ENCODE results near the gene SPTBN4.
"Not testable (repeated sequence)": the region's sequence is repeated elsewhere in the genome, so short reads cannot be mapped to it uniquely, and the experiment has no call there.

Gene SPTBN4

DNA sequence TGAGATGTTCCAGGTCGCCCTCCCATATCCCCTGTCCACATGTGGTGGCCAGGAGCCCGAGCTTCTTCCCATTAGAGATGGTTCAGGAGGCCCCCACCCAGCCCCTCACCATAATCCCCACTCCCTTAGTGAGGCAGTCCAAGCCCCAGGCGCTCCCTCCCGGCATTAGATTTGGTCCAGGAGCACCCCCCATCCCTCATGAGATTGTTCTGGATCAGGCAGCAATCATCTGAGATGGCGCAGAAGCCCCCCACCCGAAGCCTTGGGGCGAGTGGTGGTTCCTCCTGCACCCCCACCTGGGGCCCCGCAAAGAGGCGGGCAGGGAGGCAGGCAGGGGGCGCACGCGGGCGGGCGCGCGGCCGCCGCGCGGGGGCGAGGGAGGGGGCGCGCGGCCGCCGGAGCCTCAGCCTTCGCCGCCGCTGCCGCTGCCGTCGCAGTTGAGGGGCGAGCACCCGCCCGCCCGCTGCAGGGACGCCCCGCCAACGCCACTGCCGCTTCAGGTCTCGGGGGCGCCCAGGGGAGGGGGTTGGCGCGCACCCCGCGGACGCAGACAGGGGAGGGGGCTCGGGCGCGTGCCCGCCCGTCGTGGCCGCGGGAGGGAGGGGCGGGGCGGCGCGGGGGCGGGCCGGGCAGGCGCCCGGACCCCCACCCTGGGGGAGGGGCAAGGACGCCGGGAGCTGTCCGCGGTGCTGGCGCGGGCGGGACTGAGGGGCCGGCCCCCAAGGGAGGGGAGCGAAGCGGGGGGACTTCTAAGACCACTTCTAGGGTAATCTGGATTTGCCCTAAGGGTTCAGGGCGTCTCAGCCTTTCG lies 63.5 kb downstream of the SPTBN4 start:
- no peak for DNase-seq (ENCODE audit: low read depth)

DNA sequence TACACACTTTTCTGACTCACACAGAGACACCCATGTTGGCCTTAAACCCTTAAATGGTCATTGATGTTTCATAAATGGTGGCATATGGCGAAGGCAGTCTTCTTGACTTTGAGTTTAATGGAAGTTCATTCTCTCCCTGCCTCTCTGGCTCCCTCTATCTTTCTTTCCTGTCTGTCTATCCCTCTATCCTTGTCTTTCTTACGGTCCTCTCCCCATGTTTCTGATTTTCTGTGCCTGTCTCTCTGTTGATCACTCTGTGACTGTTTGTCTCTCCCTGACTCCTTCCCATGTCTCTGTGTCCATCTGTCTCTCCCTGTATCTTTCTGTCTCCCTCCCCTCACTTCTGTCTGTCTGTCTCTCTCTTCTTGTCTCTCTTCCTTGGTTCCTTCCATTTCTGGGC lies 66.7 kb downstream of the SPTBN4 start:
- no peak for DNase-seq (ENCODE audit: low read depth)

DNA sequence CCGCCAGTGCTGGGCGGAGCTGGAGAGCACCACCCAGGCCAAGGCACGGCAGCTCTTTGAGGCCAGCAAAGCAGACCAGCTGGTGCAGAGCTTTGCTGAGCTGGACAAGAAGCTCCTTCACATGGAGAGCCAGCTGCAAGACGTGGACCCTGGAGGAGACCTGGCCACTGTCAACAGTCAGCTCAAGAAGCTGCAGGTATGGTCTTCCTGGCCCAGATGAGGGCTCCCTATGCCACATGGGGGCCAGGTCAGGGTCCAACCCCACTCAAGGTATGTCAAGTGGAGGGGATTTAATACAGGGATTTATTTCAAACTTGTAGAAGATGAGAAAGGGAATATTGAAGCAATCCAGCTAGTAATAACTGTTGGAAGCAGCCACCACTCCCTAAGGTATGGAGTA lies 67.3 kb downstream of the SPTBN4 start:
- no peak for DNase-seq (ENCODE audit: low read depth)

DNA sequence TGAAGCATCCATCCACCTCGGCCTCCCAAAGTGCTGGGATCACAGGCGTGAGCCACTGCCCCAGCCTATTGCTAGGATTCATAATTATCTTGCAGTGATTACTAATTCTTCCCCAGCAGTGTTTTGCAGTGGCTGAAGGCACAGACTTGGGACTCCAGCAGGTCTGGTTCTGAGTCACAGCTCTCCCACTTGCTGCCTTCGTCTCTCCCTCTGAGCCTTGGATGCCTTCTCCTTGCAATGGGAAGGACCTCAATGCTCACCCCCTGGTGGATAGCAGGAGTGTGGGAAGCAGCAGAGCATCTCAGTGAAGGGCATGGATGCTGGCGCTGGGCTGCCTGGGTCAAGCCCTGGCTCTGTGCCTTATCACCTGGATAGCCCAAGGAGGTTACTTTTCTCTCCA lies 72.3 kb downstream of the SPTBN4 start:
- DNase-seq (ENCODE audit: low read depth) = no peak

DNA sequence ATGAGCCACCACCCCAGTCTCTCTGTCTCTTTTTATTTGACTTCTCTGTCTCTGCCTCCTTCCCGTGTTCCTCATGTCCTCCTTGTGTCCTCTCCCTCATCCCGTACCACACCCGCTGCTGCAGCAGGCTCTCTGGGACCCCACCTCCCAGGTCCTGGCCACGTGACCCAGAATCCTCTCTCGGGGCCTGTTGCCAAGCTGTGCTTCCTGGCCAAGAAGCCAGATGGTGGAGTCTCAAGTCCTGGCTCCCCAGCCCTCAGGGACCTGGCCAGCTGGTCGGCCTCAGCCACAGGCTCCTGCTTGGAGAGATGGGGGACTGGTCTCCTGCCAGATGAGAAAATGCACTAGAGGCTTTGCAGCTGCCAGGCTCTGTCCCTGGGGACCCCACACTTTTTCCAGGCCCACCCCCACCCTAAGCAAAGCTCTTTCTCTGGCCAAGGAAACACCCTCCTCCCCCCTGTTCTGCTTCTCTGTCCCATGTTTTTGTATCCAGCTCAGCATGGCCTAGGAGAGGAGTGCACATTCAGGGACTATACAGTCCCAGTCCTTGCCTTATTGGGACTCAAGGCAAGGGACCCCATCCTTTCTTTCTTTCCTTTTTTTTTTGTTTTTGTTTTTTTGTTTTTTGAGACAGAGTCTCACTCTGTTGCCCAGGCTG lies 75.5 kb downstream of the SPTBN4 start:
- DNase-seq (ENCODE audit: low read depth) = no peak

DNA sequence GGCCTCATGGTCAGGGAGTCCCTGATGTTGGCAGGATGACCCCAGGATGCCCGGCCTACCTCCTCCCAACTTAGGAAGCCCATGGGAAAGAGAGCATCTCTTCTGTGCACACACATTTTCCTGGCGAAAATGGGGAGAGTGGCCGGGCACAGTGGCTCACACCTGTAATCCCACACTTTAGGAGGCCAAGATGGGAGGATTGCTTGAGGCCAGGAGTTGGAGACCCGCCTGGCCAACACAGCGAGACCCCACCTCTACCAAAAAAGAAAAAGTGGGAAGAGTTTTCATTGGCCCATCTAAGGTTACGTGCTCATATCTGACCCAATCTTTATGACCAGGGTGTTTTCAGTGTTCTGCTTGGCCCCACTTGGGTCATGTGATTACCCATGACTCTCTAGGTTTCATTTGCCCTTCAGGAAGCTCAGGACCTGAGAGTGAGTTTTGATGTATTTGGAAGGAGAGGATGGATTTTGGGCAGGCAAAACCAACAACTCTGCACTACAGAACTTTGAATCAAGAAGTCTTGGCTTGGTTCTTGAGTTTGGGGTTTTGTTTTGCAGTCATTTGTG lies 76.3 kb downstream of the SPTBN4 start:
- DNase-seq (ENCODE audit: low read depth) = no peak

DNA sequence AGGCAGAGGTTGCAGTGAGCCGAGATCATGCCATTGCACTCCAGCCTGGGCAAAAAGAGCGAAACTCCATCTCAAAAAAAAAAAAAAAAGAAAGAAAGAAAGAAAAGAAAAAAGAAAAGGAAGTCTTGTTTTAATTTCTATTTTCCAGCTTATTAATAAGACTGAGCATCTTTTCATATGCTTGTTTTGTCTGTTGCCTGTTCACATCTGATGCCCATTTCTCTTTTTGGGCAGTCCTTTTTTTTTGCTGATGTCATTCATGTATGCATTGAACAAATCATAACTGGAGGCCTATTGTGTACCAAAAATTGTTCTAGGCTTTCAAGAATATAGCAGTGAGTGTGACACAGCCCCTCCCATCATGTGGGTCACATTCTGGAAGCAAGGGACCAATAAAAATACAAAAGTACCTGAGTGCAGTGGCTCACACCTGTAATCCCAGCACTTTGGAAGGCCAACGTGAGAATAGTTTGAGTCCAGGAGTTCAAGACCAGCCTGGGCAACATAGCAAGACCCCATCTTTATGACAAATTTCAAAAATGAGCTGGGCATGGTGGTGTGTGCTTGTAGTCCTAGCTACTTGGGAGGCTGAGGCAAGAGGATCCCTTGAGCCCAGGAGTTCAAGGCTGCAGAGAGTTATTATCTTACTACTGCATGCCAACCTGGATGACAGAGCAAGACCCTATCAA lies 79.5 kb downstream of the SPTBN4 start:
- not testable (repeated sequence) for DNase-seq (ENCODE audit: low read depth)

DNA sequence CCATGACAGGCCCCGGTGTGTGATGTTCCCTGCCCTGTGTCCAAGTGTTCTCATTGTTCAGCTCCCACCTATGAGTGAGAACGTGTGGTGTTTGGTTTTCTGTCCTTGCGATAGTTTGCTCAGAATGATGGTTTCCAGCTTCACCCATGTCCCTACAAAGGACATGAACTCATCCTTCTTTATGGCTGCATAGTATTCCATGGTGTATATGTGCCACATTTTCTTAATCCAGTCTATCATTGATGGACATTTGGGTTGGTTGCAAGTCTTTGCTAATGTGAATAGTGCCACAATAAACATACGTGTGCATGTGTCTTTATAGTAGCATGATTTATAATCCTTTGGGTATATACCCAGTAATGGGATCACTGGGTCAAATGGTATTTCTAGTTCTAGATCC lies 80.4 kb downstream of the SPTBN4 start:
- DNase-seq (ENCODE audit: low read depth) = not testable (repeated sequence)

DNA sequence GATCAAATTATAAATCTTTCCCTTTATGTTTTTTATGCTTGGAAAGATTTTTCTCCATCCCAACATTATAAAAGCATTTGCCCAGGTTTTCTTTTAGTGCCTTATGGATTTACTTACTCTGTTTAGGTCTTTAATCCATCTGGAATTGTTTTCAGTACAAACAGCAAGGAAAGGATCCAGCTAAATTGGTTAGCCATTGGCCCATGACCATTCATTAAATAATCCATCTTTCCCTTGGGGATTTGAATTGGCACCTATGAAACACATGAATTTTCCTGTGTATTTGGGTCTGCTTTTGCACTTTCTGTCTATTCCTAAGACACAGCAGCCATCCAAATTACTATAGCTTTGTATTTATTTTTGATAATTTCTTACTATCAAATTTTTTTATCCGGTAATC lies 81.0 kb downstream of the SPTBN4 start:
- no peak for DNase-seq (ENCODE audit: low read depth)

DNA sequence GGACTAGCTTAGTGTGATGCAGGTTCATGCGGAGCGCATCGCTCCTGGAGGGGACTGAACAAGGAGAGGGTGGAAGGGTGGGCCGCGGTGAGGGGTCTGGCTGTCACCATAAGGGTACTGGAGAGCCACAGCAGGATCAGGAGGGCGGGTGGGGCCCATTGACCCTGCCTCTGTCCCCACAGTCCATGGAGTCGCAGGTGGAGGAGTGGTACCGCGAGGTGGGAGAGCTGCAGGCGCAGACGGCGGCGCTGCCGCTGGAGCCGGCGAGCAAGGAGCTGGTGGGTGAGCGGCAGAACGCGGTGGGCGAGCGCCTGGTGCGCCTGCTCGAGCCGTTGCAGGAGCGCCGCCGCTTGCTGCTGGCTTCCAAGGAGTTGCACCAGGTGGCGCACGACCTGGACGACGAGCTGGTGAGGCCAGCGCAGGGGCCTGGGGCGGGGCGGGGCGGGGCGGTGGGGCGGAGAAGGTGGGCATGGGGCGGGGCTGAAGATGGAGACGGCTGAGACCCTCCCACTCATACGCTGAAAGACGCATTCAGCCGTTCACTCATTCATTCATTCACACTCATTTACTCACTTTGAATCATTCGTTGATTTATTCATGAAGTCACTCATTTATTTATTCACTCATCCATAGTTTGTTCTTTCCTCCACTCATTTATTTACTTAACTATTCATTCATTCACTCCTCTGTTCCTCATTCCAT lies 82.4 kb downstream of the SPTBN4 start:
- peak; percentile 62 for DNase-seq (ENCODE audit: low read depth)

DNA sequence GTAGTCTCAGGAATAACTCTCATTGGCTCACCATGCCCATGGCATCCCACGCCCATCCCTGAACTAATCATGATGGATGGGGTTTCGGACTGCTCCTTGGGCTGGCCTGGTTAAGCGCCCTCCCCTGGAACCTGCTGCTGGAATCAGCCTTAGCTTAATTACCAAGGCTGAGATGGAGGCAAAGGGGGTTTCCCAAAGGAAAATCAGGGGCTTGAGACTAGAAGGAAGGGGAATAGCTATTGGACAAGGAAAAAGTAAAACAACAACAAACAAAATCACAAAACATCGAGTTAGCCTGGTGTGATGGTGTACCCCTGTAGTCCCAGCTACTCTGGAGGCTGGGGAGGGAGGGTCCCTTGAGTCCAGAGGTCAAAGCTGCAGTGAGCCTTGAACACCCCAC lies 84.2 kb downstream of the SPTBN4 start:
- DNase-seq (ENCODE audit: low read depth) = no peak

DNA sequence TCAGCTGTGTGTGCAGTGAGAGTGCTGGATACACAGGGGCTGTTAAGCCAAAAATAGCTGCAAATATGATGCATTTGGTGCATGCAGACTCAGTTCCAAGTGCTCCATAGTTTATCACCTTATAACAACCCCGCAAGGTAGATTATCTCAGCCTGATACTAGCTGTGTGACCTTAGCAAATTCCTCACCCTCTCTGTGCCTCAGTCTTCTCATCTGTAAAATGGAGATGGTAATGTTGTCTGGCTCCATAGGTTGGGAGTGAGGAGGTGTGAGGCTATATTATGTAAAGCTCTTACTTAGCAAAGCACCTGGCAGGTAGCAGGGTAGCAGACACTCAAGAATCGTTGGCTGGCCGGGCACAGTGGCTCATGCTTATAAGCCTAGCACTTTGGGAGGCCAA lies 86.0 kb downstream of the SPTBN4 start:
- no peak for DNase-seq (ENCODE audit: low read depth)

DNA sequence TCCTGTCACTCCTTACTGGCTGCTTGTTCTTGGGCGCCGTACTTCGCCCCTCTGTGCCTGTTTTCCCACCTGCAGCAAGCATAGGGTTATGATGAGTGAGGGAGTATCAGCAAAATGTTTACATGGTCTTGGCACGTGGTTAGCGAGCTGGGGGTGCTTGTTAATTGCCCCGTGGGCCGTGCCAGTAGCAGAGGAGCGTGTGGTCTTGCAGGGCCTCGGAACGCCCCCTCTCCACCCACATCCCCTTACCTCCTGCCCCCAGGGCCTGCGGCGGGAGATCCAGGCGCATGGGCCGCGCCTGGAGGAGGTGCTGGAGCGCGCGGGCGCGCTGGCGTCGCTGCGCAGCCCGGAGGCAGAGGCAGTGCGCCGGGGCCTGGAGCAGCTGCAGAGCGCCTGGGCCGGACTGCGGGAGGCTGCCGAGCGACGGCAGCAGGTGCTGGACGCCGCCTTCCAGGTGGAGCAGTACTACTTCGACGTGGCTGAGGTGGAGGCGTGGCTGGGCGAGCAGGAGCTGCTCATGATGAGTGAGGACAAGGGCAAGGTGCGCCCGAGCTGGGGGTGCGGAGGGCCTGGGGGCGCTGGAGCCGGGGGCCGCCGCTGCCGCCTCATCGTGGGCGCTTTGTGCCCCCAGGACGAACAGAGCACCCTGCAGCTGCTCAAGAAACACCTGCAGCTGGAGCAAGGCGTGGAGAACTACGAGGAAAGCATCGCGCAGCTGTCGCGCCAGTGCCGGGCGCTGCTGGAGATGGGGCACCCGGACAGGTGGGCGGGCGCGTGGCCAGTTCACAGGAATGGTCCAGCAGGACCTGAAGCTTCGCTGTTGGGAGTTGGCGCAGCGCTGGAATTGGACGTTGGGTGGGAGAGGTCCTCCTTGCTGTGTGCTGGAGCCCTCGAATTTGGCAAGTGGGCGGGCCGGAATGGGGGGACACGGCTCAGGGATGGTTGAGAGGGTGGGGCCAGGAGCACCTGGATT lies 87.4 kb downstream of the SPTBN4 start:
- DNase-seq (ENCODE audit: low read depth) = no peak

DNA sequence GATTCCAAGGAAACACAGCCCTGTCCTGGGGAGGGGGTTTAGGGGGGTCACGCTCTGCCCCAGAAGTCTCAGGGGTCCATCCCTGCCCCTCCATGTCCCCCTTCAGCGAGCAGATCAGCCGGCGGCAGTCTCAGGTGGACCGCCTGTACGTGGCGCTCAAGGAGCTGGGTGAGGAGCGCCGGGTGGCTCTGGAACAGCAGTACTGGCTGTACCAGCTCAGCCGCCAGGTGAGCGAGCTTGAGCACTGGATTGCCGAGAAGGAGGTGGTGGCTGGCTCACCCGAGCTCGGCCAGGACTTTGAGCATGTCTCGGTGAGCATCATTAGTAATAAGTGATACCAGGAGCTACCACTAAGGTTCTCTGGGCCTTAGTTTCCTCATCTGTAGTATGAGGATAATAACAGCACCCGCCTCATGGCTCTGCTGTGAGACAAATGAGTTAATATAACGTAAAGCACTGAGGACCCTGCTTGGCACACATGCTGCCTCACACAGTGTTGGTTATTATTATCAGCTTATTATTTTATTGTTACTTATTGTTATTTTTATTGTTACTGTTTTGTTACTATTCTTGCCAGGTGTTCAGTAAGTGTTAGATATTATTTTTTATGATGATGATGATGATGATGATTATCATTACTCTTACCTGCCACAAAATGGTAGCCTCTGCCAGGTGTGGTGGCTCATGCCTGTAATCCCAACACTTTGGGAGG lies 89.3 kb downstream of the SPTBN4 start:
- DNase-seq (ENCODE audit: low read depth) = no peak

DNA sequence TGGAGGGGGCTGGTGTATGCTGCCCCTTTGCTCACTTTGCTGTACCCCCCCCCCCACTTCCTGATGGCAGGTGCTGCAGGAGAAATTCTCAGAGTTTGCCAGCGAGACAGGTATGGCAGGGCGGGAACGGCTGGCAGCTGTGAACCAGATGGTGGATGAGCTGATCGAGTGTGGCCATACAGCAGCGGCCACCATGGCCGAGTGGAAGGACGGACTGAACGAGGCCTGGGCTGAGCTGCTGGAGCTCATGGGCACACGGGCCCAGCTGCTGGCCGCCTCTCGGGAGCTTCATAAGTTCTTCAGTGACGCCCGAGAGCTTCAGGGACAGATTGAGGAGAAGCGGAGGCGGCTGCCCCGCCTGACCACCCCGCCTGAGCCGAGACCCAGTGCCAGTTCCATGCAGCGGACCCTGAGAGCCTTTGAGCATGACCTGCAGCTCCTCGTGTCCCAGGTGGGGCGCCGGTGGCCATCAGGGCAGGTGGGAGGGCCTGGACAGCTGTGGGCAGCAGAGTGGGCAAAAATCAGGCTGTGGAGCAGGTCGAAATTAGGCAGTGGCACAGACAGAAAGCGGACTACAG lies 90.2 kb downstream of the SPTBN4 start:
- DNase-seq (ENCODE audit: low read depth) = no peak

DNA sequence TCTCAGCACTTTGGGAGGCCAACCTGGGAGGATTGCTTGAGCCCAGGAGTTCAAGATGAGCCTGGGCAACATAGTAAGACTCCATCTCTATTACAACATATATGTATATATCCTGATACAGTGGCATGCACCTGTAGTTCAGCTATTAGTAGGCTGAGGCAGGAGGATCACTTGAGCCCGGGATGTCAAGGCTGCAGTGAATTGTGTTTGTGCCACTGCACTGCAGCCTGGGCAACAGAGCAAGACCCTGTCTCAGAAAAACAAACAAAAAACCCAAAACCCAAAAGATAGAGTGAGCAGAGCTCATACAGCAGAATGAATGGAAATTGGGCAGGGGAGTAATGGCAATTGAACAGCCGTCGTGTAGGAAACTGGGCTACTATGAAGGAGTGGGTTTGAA lies 92.6 kb downstream of the SPTBN4 start:
- DNase-seq (ENCODE audit: low read depth) = no peak

DNA sequence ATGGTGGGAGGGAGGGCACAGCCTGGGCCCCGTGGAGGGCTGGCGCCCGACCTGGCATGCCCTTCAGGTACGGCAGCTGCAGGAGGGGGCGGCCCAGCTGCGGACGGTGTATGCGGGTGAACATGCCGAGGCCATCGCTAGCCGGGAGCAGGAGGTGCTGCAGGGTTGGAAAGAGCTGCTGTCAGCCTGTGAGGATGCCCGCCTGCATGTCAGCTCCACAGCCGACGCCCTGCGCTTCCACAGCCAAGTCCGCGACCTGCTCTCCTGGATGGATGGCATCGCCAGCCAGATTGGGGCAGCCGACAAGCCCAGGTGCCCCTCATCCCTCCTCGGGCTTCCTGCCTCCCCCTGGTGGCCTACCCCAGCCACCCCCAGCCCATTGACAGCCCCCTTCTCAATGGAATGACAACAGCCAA lies 93.3 kb downstream of the SPTBN4 start:
- no peak for DNase-seq (ENCODE audit: low read depth)

DNA sequence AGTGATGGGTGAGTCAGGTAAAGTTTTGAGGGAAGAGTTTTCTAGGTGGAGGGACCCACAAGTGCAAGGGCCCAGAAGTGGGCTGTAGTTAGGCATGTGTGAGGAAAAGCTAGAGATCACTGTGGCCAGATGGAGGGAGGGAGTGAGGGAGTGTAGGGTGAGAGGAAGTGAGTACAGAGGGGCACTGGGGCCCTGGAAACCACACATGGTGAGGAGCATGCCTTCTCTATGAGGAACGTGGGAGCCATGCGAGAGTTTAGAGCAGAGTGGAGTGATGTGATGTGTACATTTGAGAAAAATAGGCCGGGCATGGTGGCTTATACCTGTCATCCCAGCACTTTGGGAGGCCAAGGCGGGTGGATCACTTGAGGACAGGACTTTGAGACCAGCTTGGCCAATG lies 95.1 kb downstream of the SPTBN4 start:
- no peak for DNase-seq (ENCODE audit: low read depth)

DNA sequence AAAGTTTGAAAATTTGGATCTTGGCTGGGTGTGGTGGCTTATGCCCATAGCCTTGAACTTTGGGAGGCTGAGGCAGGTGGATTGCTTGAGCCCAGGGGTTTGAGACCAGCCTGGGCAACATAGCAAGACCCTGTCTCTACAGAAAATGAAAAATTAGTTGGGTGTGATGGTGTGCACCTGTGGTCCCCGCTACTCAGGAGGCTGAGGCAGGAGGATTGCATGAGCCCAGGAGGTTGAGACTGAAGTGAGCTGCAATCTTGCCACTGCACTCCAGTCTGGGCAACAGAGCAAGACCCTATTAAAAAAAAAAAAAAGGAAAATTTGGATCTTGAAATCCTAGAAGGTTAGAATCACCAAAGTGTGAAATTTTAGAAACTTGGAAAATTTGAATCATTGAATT lies 97.7 kb downstream of the SPTBN4 start:
- DNase-seq (ENCODE audit: low read depth) = not testable (repeated sequence)

DNA sequence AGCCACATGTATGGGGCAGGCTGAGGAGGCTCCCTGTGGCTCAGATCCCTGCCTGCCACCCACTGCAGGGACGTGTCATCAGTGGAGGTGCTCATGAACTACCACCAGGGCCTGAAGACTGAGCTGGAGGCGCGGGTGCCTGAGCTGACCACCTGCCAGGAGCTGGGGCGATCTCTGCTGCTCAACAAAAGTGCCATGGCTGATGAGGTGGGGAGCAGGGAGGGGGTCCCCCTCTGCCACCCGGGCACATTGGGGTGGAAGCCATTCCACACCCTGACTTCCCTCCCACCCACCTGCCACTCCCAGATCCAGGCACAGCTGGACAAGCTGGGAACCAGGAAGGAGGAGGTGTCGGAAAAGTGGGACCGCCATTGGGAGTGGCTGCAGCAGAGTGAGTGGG lies 98.6 kb downstream of the SPTBN4 start:
- no peak for DNase-seq (ENCODE audit: low read depth)
